ENCODE data around the gene EIF5AL1.

DNA sequence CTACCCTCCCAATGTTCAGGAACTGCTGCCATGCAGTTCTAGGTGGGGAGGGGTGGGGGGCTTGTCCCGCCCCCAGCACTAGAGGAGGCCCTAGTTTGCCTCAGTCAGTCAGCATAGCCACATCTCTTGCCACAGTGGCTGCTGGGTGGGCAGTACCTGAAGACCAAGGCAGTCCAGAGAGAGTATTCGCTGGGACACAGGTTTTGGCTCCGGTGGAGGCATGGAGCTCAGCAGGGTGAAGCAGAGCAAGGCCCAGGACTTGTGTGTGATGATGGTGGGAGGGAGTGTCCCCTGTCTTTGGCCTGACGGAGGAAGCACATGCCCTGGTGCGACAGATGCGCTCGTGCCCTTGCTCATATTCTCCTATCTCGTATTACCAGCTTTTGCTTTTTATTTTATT lies 42.2 kb upstream of the EIF5AL1 start:
- TF ChIP-seq, protein P1, sequence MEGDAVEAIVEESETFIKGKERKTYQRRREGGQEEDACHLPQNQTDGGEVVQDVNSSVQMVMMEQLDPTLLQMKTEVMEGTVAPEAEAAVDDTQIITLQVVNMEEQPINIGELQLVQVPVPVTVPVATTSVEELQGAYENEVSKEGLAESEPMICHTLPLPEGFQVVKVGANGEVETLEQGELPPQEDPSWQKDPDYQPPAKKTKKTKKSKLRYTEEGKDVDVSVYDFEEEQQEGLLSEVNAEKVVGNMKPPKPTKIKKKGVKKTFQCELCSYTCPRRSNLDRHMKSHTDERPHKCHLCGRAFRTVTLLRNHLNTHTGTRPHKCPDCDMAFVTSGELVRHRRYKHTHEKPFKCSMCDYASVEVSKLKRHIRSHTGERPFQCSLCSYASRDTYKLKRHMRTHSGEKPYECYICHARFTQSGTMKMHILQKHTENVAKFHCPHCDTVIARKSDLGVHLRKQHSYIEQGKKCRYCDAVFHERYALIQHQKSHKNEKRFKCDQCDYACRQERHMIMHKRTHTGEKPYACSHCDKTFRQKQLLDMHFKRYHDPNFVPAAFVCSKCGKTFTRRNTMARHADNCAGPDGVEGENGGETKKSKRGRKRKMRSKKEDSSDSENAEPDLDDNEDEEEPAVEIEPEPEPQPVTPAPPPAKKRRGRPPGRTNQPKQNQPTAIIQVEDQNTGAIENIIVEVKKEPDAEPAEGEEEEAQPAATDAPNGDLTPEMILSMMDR (IDR thresholded peaks at IDR 0.05): no peak
- no peak for TF ChIP-seq POLR2A (IDR thresholded peaks at IDR 0.05)
